ENCODE measurements around the gene CDC42EP2.

DNA sequence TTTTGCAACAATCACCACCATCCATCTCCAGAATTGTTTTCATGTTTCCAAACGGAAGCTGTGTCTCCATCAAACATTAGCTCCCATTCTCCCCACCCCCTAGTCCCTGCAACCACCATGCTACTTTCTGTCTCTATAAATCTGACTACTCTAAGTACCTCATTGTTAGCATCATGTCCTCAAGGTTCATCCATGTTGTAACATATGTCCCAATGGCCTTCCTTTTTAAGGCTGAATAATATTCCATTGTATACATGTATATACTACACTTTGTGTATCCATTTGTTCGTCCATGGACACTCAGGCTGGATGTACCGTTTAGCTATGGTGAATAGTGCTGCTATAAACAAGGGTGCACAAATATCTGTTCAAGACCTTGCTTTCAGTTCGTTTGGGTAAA is 10.8 kb downstream of the CDC42EP2 start:
- TF ChIP-seq EP300 (IDR thresholded peaks at IDR 0.05; ENCODE audit: borderline replicate concordance) (no peak), CREB1 (IDR thresholded peaks at IDR 0.05; ENCODE audit: low read depth) (no peak)

Measured in Ishikawa (cell line).